AG20443 (cell line): ENCODE results near the gene SH3TC1.

Experiments used
- DNase-seq: peaks from one replicate; pipeline ENCODE4 v3.0.0; 2012; ENCODE audit warnings: low spot score, mixed read lengths

SH3TC1 gene

GRCh38 chr4:8289956-8290700, 91.0 kb downstream of the SH3TC1 start:
- no peak for DNase-seq

GRCh38 chr4:8290701-8290970, 91.5 kb downstream of the SH3TC1 start:
- no peak for DNase-seq
